ENCODE data around the gene OR6B3. TPM values are rescaled to one million over a fixed set of nuclear protein-coding genes. Genes with fewer than 3 reads are reported as not detected.

The OR6B3 gene
- total RNA-seq, 2 donors from 2014 or later: not detected

DNA sequence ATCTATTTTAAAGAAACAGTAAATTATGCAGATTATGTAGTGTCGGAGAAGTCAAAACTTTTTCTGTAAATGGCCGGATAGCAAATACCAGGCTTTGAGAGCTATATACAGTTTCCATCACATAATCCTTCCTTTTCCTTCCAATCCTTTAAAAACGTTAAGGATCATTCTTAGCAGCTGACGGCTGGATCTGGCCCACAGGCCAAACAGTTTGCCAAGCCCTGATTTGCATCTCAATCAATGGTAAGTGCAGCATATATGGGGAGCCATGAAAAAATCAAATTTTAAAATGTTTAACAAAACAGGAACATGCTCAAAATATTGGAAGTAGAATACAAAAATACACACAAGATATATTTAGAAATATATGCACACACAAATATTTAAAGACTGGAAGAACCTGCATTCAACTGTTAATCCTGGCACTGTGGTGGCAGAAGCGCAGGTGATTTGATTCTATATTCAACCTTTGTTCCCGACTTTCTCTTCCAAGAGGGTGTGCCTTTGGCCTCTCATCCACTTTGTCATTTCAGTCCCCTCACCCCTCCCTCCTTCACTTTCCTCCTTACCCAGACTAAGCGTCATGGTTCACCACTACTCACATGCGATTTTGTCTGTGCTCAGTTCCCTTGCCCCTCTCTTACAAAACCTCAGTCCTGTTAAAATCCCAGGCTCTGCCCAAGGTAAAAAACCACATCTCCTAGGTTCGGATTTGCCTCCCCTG lies 55.5 kb downstream of the OR6B3 start:
- WGBS: 65% methylated on average over 9 of the region's 9 CpGs
- Histone ChIP-seq H3K27ac (no peak overlapping the region), H3K9me3 (no peaks in the 10 kb centered on the region), H3K36me3 (peaks cover 0 to 6% of the 10 kb centered on the region in 2 donors), H3K4me3 (no peak overlapping the region), H3K27me3 (replicated peaks; ENCODE audit: insufficient read depth) (no peaks in the 10 kb centered on the region), H3K4me1 (replicated peaks) (no peaks in the 10 kb centered on the region)
- no peak for DNase-seq (ENCODE audit: low spot score)
- TF ChIP-seq, protein P1, sequence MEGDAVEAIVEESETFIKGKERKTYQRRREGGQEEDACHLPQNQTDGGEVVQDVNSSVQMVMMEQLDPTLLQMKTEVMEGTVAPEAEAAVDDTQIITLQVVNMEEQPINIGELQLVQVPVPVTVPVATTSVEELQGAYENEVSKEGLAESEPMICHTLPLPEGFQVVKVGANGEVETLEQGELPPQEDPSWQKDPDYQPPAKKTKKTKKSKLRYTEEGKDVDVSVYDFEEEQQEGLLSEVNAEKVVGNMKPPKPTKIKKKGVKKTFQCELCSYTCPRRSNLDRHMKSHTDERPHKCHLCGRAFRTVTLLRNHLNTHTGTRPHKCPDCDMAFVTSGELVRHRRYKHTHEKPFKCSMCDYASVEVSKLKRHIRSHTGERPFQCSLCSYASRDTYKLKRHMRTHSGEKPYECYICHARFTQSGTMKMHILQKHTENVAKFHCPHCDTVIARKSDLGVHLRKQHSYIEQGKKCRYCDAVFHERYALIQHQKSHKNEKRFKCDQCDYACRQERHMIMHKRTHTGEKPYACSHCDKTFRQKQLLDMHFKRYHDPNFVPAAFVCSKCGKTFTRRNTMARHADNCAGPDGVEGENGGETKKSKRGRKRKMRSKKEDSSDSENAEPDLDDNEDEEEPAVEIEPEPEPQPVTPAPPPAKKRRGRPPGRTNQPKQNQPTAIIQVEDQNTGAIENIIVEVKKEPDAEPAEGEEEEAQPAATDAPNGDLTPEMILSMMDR (IDR thresholded peaks at IDR 0.05): no peak
- TF ChIP-seq POLR2A (IDR thresholded peaks at IDR 0.05): no peak
- TF ChIP-seq POLR2AphosphoS5 (IDR thresholded peaks at IDR 0.05): no peak
- intact Hi-C loops (cut with DNase I): loop anchor here (10.0 kb wide), 1 partner anchor 593 kb away; the partner anchor contains the start of gene HDAC4

Other genes with a start within 250 kb of the OR6B3 start
- 100 to 1,000 TPM; 186 to 191 TPM for gene NDUFA10, start 28.2 kb downstream of the OR6B3 start, total RNA-seq
- not detected for gene OR6B2, start 23.1 kb downstream of the OR6B3 start, total RNA-seq
- 100 to 1,000 TPM; 156 to 179 TPM for gene COPS9, start 82.8 kb upstream of the OR6B3 start, total RNA-seq
- not detected for gene OTOS, start 87.1 kb upstream of the OR6B3 start, total RNA-seq

Measured in prostate gland (tissue), 2 donors.